Cardiac muscle cell (in vitro differentiated cells and primary cell): ENCODE data around the gene MOB1A. TPM values are rescaled to one million over a fixed set of nuclear protein-coding genes. Genes with fewer than 3 reads are reported as not detected.
"Not testable (repeated sequence)": the region's sequence is repeated elsewhere in the genome, so short reads cannot be mapped to it uniquely, and the experiment has no call there.

Experiments used
- DNase-seq, 2 donors: peaks; one replicate each; pipeline versions ENCODE4 v3.0.0 to v3.0.0-alpha.2; 2010 to 2017; ENCODE audit warnings: low read depth in 1 of 2, low spot score in 1 of 2
- H3K27ac ChIP-seq: fragments of 200-600 bp; sonication (generic); 2 replicates; pipeline ENCODE4 v1.5.1; 2016
- H3K27me3 ChIP-seq: fragments of 200-600 bp; sonication (generic); 2 replicates; pipeline ENCODE4 v1.6.0; 2016; ENCODE audit warnings: control low read depth
- H3K36me3 ChIP-seq: fragments of 200-600 bp; sonication (generic); 2 replicates; pipeline ENCODE4 v1.5.1; 2016; ENCODE audit warnings: control low read depth
- H3K4me1 ChIP-seq: fragments of 200-600 bp; sonication (generic); 2 replicates; pipeline ENCODE4 v1.8.1; 2017; ENCODE audit warnings: low read depth, mild to moderate bottlenecking, mixed run types
- H3K4me3 ChIP-seq: fragments of 200-600 bp; sonication (generic); 2 replicates; pipeline ENCODE4 v1.5.1; 2016; ENCODE audit warnings: mild to moderate bottlenecking
- H3K9me3 ChIP-seq: fragments of 200-600 bp; sonication (generic); 2 replicates; pipeline ENCODE4 v1.5.1; 2017; ENCODE audit warnings: low read depth, mild to moderate bottlenecking, control low read depth
- polyA plus RNA-seq: library from polyadenylated mRNA; unstranded; fragments of >200 nt; fragmentation: Nextera tagmentation; extraction: Ambion mirVana; gene quantifications from 2 replicates; pipeline ENCODE4 v1.2.1, GENCODE V29; 2016
- total RNA-seq: library from RNA; depleted of rRNA; stranded (reverse); fragments of >200 nt; gene quantifications from 2 replicates; pipeline ENCODE4 v1.2.3, GENCODE V29; 2016
- TF ChIP-seq, protein P1 (sequence below): IDR thresholded peaks from 2 replicates; pipeline ENCODE4 v1.5.1; 2012; ENCODE audit warnings: low read depth, mild to moderate bottlenecking, low read length

Gene MOB1A
- total and polyA plus RNA-seq, 2 experiments from 2014 or later, result 32.8 to 43.3 TPM

DNA sequence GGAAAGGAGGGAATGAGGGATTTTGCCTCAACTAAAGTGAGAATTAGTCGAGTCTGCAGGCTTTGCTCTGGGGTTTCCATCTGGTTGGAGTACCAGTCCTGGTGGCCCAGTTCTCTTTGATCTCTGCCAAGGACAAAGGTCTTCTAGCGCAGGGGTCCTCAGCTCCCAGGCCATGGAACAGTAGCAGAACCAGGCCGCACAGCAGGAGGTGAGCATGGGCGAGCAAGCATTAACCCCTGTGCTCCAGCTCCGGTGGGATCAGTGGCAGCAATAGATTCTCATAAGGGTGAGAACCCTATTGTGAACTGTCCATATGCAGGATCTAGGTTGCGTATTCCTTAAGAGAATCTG, 43.6 kb upstream of the MOB1A start:
- DNase-seq, result no peak
- Histone ChIP-seq H3K4me1 (peaks cover 19% of the 10 kb centered on the region), H3K4me3 (no peak overlapping the region), H3K27ac (no peak overlapping the region), H3K9me3 (no peaks in the 10 kb centered on the region), H3K27me3 (no peaks in the 10 kb centered on the region), H3K36me3 (no peaks in the 10 kb centered on the region)
- TF ChIP-seq, protein P1, sequence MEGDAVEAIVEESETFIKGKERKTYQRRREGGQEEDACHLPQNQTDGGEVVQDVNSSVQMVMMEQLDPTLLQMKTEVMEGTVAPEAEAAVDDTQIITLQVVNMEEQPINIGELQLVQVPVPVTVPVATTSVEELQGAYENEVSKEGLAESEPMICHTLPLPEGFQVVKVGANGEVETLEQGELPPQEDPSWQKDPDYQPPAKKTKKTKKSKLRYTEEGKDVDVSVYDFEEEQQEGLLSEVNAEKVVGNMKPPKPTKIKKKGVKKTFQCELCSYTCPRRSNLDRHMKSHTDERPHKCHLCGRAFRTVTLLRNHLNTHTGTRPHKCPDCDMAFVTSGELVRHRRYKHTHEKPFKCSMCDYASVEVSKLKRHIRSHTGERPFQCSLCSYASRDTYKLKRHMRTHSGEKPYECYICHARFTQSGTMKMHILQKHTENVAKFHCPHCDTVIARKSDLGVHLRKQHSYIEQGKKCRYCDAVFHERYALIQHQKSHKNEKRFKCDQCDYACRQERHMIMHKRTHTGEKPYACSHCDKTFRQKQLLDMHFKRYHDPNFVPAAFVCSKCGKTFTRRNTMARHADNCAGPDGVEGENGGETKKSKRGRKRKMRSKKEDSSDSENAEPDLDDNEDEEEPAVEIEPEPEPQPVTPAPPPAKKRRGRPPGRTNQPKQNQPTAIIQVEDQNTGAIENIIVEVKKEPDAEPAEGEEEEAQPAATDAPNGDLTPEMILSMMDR, result no peak

DNA sequence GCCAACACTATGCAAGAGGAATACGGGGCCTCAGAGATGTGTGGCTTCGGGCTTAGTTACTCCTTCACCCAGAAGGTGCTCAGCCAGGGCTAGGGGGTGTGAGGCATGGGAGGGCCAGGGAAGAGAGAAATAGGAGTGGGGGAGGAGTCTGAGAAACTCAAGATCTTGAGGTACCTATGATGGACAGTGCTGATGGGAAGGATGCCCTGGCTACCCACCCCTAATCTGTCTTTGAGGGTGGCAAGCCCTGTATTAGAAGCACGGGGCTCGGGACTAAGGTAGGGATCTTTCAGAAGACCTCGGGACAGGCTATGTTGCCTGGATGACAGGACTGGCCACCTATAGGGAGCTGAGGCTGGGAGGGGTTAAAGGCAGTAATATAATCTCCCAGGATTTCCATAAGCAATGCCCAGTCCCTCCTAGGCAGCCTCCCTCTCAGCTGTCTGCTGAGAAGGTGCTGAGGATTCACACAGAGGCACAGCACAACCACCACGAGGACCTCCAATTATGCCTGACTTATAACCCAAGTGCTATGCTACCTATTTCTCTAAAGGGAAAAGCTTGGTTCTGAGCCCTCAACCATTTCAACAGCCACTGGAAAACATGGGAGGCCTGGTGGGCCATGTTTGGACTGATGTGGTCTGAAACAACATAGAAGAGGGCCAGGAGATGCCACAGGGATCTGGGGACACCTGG, 43.1 kb upstream of the MOB1A start:
- no peak for DNase-seq
- TF ChIP-seq, protein P1, result no peak
- H3K4me1 ChIP-seq, result peaks cover 14% of the 10 kb centered on the region
- no peaks in the 10 kb centered on the region for H3K9me3 ChIP-seq
- H3K27me3 ChIP-seq, result no peaks in the 10 kb centered on the region
- H3K27ac ChIP-seq, result no peak overlapping the region
- no peaks in the 10 kb centered on the region for H3K36me3 ChIP-seq
- no peak overlapping the region for H3K4me3 ChIP-seq

DNA sequence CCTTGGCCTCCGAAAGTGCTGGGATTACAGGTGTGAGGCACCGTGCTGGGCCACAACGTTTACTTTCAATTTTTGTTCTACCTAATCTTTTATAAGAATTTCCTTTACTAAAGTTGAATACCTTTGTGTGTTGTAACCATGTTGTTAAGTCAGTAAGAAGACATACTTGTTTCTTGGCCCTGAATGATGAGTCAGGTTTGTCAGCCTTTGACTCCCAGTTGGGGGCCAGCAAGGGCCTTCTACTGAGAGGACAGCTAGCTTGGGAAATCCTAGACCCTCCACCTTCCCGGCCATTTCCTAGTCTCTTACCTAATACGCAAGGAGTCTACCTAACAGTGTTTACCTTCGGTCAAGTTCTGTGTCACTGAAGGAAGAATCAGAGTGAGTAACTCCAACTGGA, 42.4 kb upstream of the MOB1A start:
- Histone ChIP-seq H3K9me3 (no peaks in the 10 kb centered on the region), H3K36me3 (no peaks in the 10 kb centered on the region), H3K27ac (no peak overlapping the region), H3K27me3 (no peaks in the 10 kb centered on the region), H3K4me1 (peaks cover 7% of the 10 kb centered on the region), H3K4me3 (no peak overlapping the region)
- TF ChIP-seq, protein P1, result no peak
- no peak for DNase-seq

DNA sequence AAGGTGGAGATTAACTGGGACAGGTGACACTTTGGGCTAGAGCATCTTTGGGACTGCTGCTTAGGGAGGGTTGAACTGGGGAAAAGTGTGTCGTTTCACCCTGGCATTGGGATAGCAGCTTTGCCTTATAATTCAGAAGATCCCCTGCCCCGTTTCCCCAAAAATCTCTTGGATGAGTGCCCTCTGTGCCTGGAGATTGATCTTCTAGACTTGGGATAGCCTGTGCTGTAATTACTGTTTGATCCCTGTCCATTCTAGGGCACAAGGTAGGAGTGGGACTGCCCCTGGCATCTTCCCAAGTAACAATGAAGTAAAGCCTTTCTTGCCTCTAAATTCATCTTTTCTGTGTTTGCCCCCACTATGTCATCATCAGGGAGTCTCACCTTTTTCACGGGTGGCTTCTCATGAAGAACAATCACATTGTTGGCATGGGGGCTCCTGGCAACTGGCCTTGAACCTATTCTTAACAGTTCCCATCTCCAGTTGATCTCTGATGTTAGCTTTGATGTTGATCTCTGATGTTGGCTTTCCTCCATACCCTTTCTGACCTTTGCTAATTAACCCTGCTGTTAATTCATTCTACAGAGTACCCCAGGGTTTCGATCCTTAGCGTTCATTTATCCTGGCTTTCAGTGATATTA, 41.3 kb upstream of the MOB1A start:
- no peak for DNase-seq
- TF ChIP-seq, protein P1, result no peak
- no peak overlapping the region for H3K27ac ChIP-seq

DNA sequence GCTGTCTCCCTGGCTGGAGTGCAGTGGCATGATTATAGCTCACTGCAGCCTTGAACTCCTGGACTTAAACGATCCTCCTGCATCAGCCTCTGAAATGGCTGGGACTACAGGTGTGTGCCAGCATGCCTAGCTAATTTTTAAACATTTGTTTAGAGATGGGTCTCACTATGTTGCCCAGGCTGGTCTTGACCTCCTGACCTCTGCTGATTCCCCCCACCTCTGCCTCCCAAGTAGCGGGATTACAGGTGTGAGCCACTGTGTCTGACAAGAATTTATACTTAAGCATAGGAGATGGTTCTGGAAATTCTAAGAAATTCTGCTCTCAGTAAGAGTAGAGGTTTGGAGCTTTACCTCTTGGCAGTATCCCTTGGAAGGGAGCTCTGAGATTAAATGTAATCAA, 38.0 kb upstream of the MOB1A start:
- H3K27me3 ChIP-seq, result no peaks in the 10 kb centered on the region
- no peak overlapping the region for H3K27ac ChIP-seq
- H3K9me3 ChIP-seq, result no peaks in the 10 kb centered on the region
- no peak for DNase-seq
- H3K4me1 ChIP-seq, result no peaks in the 10 kb centered on the region
- peaks cover 12% of the 10 kb centered on the region for H3K36me3 ChIP-seq
- TF ChIP-seq, protein P1, result no peak
- no peak overlapping the region for H3K4me3 ChIP-seq

More for the DNA sequence above, 41.3 kb upstream of the MOB1A start:
- no peaks in the 10 kb centered on the region for H3K9me3 ChIP-seq
- H3K4me1 ChIP-seq, result no peaks in the 10 kb centered on the region
- H3K4me3 ChIP-seq, result no peak overlapping the region
- H3K36me3 ChIP-seq, result no peaks in the 10 kb centered on the region
- no peaks in the 10 kb centered on the region for H3K27me3 ChIP-seq

DNA sequence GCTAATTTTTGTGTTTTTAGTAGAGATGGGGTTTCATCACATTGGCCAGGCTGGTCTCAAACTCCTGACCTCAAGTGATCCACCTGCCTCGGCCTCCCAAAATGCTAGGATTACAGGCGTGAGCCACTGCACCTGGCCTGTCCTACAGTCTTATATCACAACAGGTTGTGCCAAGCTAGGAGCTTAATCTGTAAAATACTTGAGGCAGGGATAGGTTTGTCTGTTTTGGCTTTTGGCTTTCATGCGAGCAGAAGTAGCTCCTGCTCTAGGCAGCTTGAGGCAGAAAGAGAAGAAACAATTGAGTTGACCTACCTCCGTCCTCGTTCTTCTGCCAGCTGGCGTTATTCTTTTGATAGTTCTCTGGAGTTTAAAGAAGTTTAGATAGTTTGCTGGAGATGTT, 37.1 kb upstream of the MOB1A start:
- not testable (repeated sequence) for H3K27me3 ChIP-seq, DNase-seq, H3K4me1 ChIP-seq, H3K27ac ChIP-seq, H3K4me3 ChIP-seq, H3K9me3 ChIP-seq
- H3K36me3 ChIP-seq, result peaks cover 21% of the 10 kb centered on the region
